ENCODE data around the gene PIK3C2A.

The PIK3C2A gene

DNA sequence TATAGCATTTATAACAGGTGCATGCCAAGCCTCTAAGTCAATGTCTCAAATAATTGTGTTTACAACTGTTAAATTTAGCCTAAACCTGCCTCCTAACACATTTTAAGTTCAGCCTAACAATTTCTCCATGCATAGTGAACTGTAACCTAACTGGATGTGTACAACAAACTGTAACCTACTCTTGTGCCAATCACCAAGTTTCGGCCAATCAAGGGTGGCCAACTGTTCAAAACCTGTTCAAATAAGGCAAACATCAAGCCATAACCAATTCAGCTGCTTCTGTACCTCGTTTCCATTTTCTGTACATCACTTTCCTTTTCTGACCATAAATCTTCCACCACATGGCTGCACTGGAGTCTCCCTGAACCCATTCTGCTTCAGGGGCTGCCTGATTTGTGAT, 45.4 kb downstream of the PIK3C2A start:
- TF ChIP-seq, protein P1, sequence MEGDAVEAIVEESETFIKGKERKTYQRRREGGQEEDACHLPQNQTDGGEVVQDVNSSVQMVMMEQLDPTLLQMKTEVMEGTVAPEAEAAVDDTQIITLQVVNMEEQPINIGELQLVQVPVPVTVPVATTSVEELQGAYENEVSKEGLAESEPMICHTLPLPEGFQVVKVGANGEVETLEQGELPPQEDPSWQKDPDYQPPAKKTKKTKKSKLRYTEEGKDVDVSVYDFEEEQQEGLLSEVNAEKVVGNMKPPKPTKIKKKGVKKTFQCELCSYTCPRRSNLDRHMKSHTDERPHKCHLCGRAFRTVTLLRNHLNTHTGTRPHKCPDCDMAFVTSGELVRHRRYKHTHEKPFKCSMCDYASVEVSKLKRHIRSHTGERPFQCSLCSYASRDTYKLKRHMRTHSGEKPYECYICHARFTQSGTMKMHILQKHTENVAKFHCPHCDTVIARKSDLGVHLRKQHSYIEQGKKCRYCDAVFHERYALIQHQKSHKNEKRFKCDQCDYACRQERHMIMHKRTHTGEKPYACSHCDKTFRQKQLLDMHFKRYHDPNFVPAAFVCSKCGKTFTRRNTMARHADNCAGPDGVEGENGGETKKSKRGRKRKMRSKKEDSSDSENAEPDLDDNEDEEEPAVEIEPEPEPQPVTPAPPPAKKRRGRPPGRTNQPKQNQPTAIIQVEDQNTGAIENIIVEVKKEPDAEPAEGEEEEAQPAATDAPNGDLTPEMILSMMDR (IDR thresholded peaks at IDR 0.05; ENCODE audit: low read depth, low read length, missing control alignments): no peak
- no peak for DNase-seq
- Histone ChIP-seq H3K36me3 (replicated peaks) (no peaks in the 10 kb centered on the region), H3K4me3 (ENCODE audit: low read depth, low read length) (no peak overlapping the region), H3K27me3 (replicated peaks) (no peaks in the 10 kb centered on the region), H3K27ac (no peak overlapping the region)
- in situ Hi-C loops (cut with HindIII; ENCODE audit: low pct_ligation_motif_present, low sequenced_read_pairs): no loop called here

DNA sequence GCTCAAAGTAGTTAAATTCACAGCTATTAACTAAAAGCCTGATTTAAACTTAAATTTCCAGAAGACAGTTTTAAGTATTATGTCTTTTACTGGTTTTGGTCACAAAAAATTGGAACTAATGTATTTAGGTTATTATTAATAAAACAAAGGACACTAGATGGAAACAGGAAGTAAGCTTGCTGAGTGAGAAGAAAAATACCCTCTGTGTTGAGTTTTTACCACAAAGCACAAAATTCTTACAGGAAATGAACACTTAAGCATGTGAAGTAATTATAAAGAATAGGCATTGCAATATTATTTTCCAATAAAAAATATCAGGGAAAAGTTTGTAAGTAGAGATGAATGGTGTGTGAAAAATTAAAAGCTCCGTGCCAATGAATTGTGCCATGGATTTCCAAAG, 46.3 kb downstream of the PIK3C2A start:
- no peaks in the 10 kb centered on the region for H3K36me3 ChIP-seq (replicated peaks)

DNA sequence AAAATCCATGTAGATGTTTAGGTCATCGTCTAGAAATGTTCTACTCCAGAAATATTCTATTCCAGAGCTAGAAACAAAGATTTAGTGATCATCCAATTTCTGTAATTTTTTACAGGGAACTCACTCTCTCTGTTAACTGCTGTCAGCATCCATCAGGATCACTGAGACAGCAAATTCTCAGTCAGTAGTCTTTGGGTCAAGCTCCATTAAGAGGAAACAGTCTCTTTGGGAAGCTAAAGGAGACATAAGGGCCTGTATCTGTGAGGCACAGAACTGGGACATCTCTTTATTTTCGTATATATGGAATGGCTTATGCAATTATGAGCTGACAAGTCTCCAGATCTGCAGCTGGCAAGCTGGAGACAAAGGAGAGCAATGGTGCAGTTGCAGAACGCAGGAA, 48.3 kb downstream of the PIK3C2A start:
- H3K4me3 ChIP-seq (ENCODE audit: low read depth, low read length): no peak overlapping the region
- no peaks in the 10 kb centered on the region for H3K36me3 ChIP-seq (replicated peaks)
- no peak for DNase-seq
- in situ Hi-C loops (cut with HindIII; ENCODE audit: low pct_ligation_motif_present, low sequenced_read_pairs): no loop called here
- TF ChIP-seq, protein P1 (IDR thresholded peaks at IDR 0.05; ENCODE audit: low read depth, low read length, missing control alignments): no peak
- H3K27ac ChIP-seq: no peak overlapping the region
- no peaks in the 10 kb centered on the region for H3K27me3 ChIP-seq (replicated peaks)

More for the DNA sequence above, 46.3 kb downstream of the PIK3C2A start:
- Histone ChIP-seq H3K27me3 (replicated peaks) (no peaks in the 10 kb centered on the region), H3K4me3 (ENCODE audit: low read depth, low read length) (no peak overlapping the region), H3K27ac (no peak overlapping the region)
- TF ChIP-seq, protein P1 (IDR thresholded peaks at IDR 0.05; ENCODE audit: low read depth, low read length, missing control alignments): no peak
- in situ Hi-C loops (cut with HindIII; ENCODE audit: low pct_ligation_motif_present, low sequenced_read_pairs): no loop called here
- DNase-seq: no peak
